ENCODE measurements around the gene CPEB1.

The CPEB1 gene

GRCh38 chr15:82670699-82671098 lies 23.5 kb upstream of the CPEB1 start:
- Histone ChIP-seq H3K36me3 (ENCODE audit: control insufficient read depth, insufficient read depth, low read length) (no peaks in the 10 kb centered on the region), H3K9me3 (ENCODE audit: control insufficient read depth, low read length) (no peaks in the 10 kb centered on the region), H3K27ac (ENCODE audit: insufficient read depth, low read depth, low read length, poor library complexity, severe bottlenecking) (no peak overlapping the region), H3K27me3 (ENCODE audit: control insufficient read depth, insufficient read depth, low read length, poor library complexity, severe bottlenecking) (no peaks in the 10 kb centered on the region), H3K4me1 (ENCODE audit: control insufficient read depth, insufficient read depth, low read length) (no peaks in the 10 kb centered on the region), H3K4me3 (ENCODE audit: insufficient read depth, low read depth, low read length) (no peak overlapping the region)
- WGBS, 2 experiments = 88 to 91% methylated on average over 4 of the region's 4 CpGs

- H3K27me3 ChIP-seq (ENCODE audit: control insufficient read depth, insufficient read depth, low read length, poor library complexity, severe bottlenecking) = no peaks in the 10 kb centered on the region
- no peaks in the 10 kb centered on the region for H3K36me3 ChIP-seq (ENCODE audit: control insufficient read depth, insufficient read depth, low read length)
- H3K27ac ChIP-seq (ENCODE audit: insufficient read depth, low read depth, low read length, poor library complexity, severe bottlenecking) = no peak overlapping the region
- H3K4me3 ChIP-seq (ENCODE audit: insufficient read depth, low read depth, low read length) = no peak overlapping the region
- 95% methylated on average over 10 of the region's 10 CpGs for WGBS, 2 experiments
- H3K9me3 ChIP-seq (ENCODE audit: control insufficient read depth, low read length) = no peaks in the 10 kb centered on the region
- no peaks in the 10 kb centered on the region for H3K4me1 ChIP-seq (ENCODE audit: control insufficient read depth, insufficient read depth, low read length)
Measured at GRCh38 chr15:82666606-82667005, 19.4 kb upstream of the CPEB1 start.

- no peaks in the 10 kb centered on the region for H3K36me3 ChIP-seq (ENCODE audit: control insufficient read depth, insufficient read depth, low read length)
- H3K27me3 ChIP-seq (ENCODE audit: control insufficient read depth, insufficient read depth, low read length, poor library complexity, severe bottlenecking) = no peaks in the 10 kb centered on the region
- H3K4me1 ChIP-seq (ENCODE audit: control insufficient read depth, insufficient read depth, low read length) = no peaks in the 10 kb centered on the region
- WGBS, 2 experiments = 92 to 93% methylated on average over 5 of the region's 5 CpGs
- H3K4me3 ChIP-seq (ENCODE audit: insufficient read depth, low read depth, low read length) = no peak overlapping the region
- H3K9me3 ChIP-seq (ENCODE audit: control insufficient read depth, low read length) = no peaks in the 10 kb centered on the region
- H3K27ac ChIP-seq (ENCODE audit: insufficient read depth, low read depth, low read length, poor library complexity, severe bottlenecking) = no peak overlapping the region
Measured at GRCh38 chr15:82664021-82664420, 16.9 kb upstream of the CPEB1 start.

GRCh38 chr15:82663186-82663600 lies 16.0 kb upstream of the CPEB1 start:
- Histone ChIP-seq H3K36me3 (ENCODE audit: control insufficient read depth, insufficient read depth, low read length) (no peaks in the 10 kb centered on the region), H3K27me3 (ENCODE audit: control insufficient read depth, insufficient read depth, low read length, poor library complexity, severe bottlenecking) (no peaks in the 10 kb centered on the region), H3K9me3 (ENCODE audit: control insufficient read depth, low read length) (no peaks in the 10 kb centered on the region), H3K4me1 (ENCODE audit: control insufficient read depth, insufficient read depth, low read length) (no peaks in the 10 kb centered on the region), H3K4me3 (ENCODE audit: insufficient read depth, low read depth, low read length) (no peak overlapping the region), H3K27ac (ENCODE audit: insufficient read depth, low read depth, low read length, poor library complexity, severe bottlenecking) (no peak overlapping the region)
- WGBS, 2 experiments = 12 to 14% methylated on average over 4 of the region's 4 CpGs

GRCh38 chr15:82662641-82663040 lies 15.5 kb upstream of the CPEB1 start:
- Histone ChIP-seq H3K36me3 (ENCODE audit: control insufficient read depth, insufficient read depth, low read length) (no peaks in the 10 kb centered on the region), H3K27me3 (ENCODE audit: control insufficient read depth, insufficient read depth, low read length, poor library complexity, severe bottlenecking) (no peaks in the 10 kb centered on the region), H3K4me3 (ENCODE audit: insufficient read depth, low read depth, low read length) (no peak overlapping the region), H3K4me1 (ENCODE audit: control insufficient read depth, insufficient read depth, low read length) (no peaks in the 10 kb centered on the region), H3K27ac (ENCODE audit: insufficient read depth, low read depth, low read length, poor library complexity, severe bottlenecking) (no peak overlapping the region), H3K9me3 (ENCODE audit: control insufficient read depth, low read length) (no peaks in the 10 kb centered on the region)
- WGBS, 2 experiments = 90 to 93% methylated on average over 9 of the region's 9 CpGs

- Histone ChIP-seq H3K4me3 (ENCODE audit: insufficient read depth, low read depth, low read length) (no peak overlapping the region), H3K27ac (ENCODE audit: insufficient read depth, low read depth, low read length, poor library complexity, severe bottlenecking) (no peak overlapping the region), H3K36me3 (ENCODE audit: control insufficient read depth, insufficient read depth, low read length) (no peaks in the 10 kb centered on the region), H3K27me3 (ENCODE audit: control insufficient read depth, insufficient read depth, low read length, poor library complexity, severe bottlenecking) (no peaks in the 10 kb centered on the region), H3K4me1 (ENCODE audit: control insufficient read depth, insufficient read depth, low read length) (no peaks in the 10 kb centered on the region), H3K9me3 (ENCODE audit: control insufficient read depth, low read length) (no peaks in the 10 kb centered on the region)
- WGBS, 2 experiments = 73 to 79% methylated on average over 1 of the region's 1 CpG
Measured at GRCh38 chr15:82660378-82660777, 13.2 kb upstream of the CPEB1 start.

GRCh38 chr15:82656641-82657266 lies 9.6 kb upstream of the CPEB1 start:
- H3K4me1 ChIP-seq (ENCODE audit: control insufficient read depth, insufficient read depth, low read length) = no peaks in the 10 kb centered on the region

GRCh38 chr15:82655606-82656005 lies 8.4 kb upstream of the CPEB1 start:
- Histone ChIP-seq H3K4me3 (ENCODE audit: insufficient read depth, low read depth, low read length) (no peak overlapping the region), H3K4me1 (ENCODE audit: control insufficient read depth, insufficient read depth, low read length) (no peaks in the 10 kb centered on the region), H3K36me3 (ENCODE audit: control insufficient read depth, insufficient read depth, low read length) (no peaks in the 10 kb centered on the region), H3K9me3 (ENCODE audit: control insufficient read depth, low read length) (no peaks in the 10 kb centered on the region), H3K27ac (ENCODE audit: insufficient read depth, low read depth, low read length, poor library complexity, severe bottlenecking) (no peak overlapping the region), H3K27me3 (ENCODE audit: control insufficient read depth, insufficient read depth, low read length, poor library complexity, severe bottlenecking) (peaks cover 5% of the 10 kb centered on the region)
- WGBS, 2 experiments = 88 to 90% methylated on average over 3 of the region's 3 CpGs

More at GRCh38 chr15:82656641-82657266, 9.6 kb upstream of the CPEB1 start:
- WGBS, 2 experiments = 83 to 84% methylated on average over 7 of the region's 7 CpGs
- Histone ChIP-seq H3K27me3 (ENCODE audit: control insufficient read depth, insufficient read depth, low read length, poor library complexity, severe bottlenecking) (peaks cover 4% of the 10 kb centered on the region), H3K9me3 (ENCODE audit: control insufficient read depth, low read length) (no peaks in the 10 kb centered on the region), H3K4me3 (ENCODE audit: insufficient read depth, low read depth, low read length) (no peak overlapping the region), H3K36me3 (ENCODE audit: control insufficient read depth, insufficient read depth, low read length) (no peaks in the 10 kb centered on the region), H3K27ac (ENCODE audit: insufficient read depth, low read depth, low read length, poor library complexity, severe bottlenecking) (no peak overlapping the region)

- H3K4me3 ChIP-seq (ENCODE audit: insufficient read depth, low read depth, low read length) = no peak overlapping the region
- no peaks in the 10 kb centered on the region for H3K4me1 ChIP-seq (ENCODE audit: control insufficient read depth, insufficient read depth, low read length)
- peaks cover 24% of the 10 kb centered on the region for H3K27me3 ChIP-seq (ENCODE audit: control insufficient read depth, insufficient read depth, low read length, poor library complexity, severe bottlenecking)
- no peaks in the 10 kb centered on the region for H3K36me3 ChIP-seq (ENCODE audit: control insufficient read depth, insufficient read depth, low read length)
- no peak overlapping the region for H3K27ac ChIP-seq (ENCODE audit: insufficient read depth, low read depth, low read length, poor library complexity, severe bottlenecking)
- 71 to 87% methylated on average over 2 to 3 of the region's 3 CpGs for WGBS, 2 experiments
- H3K9me3 ChIP-seq (ENCODE audit: control insufficient read depth, low read length) = no peaks in the 10 kb centered on the region
Measured at GRCh38 chr15:82653483-82654168, 6.5 kb upstream of the CPEB1 start.

GRCh38 chr15:82651708-82652107 lies 4.5 kb upstream of the CPEB1 start:
- H3K4me3 ChIP-seq (ENCODE audit: insufficient read depth, low read depth, low read length) = no peak overlapping the region
- no peak overlapping the region for H3K27ac ChIP-seq (ENCODE audit: insufficient read depth, low read depth, low read length, poor library complexity, severe bottlenecking)
- H3K36me3 ChIP-seq (ENCODE audit: control insufficient read depth, insufficient read depth, low read length) = no peaks in the 10 kb centered on the region
- H3K9me3 ChIP-seq (ENCODE audit: control insufficient read depth, low read length) = no peaks in the 10 kb centered on the region
- 88 to 93% methylated on average over 2 of the region's 2 CpGs for WGBS, 2 experiments
- H3K4me1 ChIP-seq (ENCODE audit: control insufficient read depth, insufficient read depth, low read length) = peaks cover 9% of the 10 kb centered on the region
- H3K27me3 ChIP-seq (ENCODE audit: control insufficient read depth, insufficient read depth, low read length, poor library complexity, severe bottlenecking) = peaks cover 44% of the 10 kb centered on the region

Data from ectodermal cell (in vitro differentiated cells).